ENCODE measurements around the gene NSMF.

GRCh38 chr9:137494104-137494544 is 35.0 kb upstream of the NSMF start:
- no peak for TF ChIP-seq CTCF (IDR thresholded peaks at IDR 0.05; ENCODE audit: control extremely low read depth in 1 of 3, insufficient read depth in 1 of 3, low read depth in 1 of 3, low read length in 3 of 3)
- no peak for TF ChIP-seq POLR2A (IDR thresholded peaks at IDR 0.05; ENCODE audit: control extremely low read depth in 1 of 2, low read depth in 2 of 2, low read length in 2 of 2)
- TF ChIP-seq JUND (IDR thresholded peaks at IDR 0.05; ENCODE audit: low read length) = no peak
- no peak for TF ChIP-seq EZH2 (IDR thresholded peaks at IDR 0.05; ENCODE audit: low read depth, low read length, severe bottlenecking)
- TF ChIP-seq SIRT6 (IDR thresholded peaks at IDR 0.05; ENCODE audit: low read length) = no peak
- TF ChIP-seq GTF2F1 (IDR thresholded peaks at IDR 0.05; ENCODE audit: borderline replicate concordance, low read depth, low read length) = no peak
- TF ChIP-seq CREB1 (IDR thresholded peaks at IDR 0.05) = no peak
- TF ChIP-seq E2F6 (IDR thresholded peaks at IDR 0.05) = no peak
- TF ChIP-seq MAFK (IDR thresholded peaks at IDR 0.05; ENCODE audit: low read depth, low read length) = no peak
- TF ChIP-seq MAX (IDR thresholded peaks at IDR 0.05) = no peak
- TF ChIP-seq JUN (IDR thresholded peaks at IDR 0.05; ENCODE audit: low read depth, low read length) = no peak
- no peak for TF ChIP-seq SP1 (IDR thresholded peaks at IDR 0.05; ENCODE audit: low read depth, low read length)

Data from H1 (cell line).